Thyroid gland (tissue), 4 donors: ENCODE data around the gene COG6.

Experiments used
- CTCF ChIP-seq, 6 experiments: fragments of 200-600 bp in 3 of 6; fragments of 450-650 bp in 3 of 6; sonication (generic) in 3 of 6; IDR thresholded peaks; one replicate each; pipeline ENCODE4 v1.5.1; 2016 to 2019; ENCODE audit warnings: antibody characterized with exemption in 6 of 6, mild to moderate bottlenecking in 2 of 6, inconsistent platforms in 1 of 6, moderate library complexity in 1 of 6
- POLR2A ChIP-seq, 2 donors: fragments of 450-650 bp; IDR thresholded peaks; one replicate each; pipeline ENCODE4 v1.6.1; 2017; ENCODE audit warnings: antibody characterized with exemption in 2 of 2, mild to moderate bottlenecking in 2 of 2, moderate library complexity in 1 of 2

- TF ChIP-seq CTCF (IDR thresholded peaks at IDR 0.05) (no peak), POLR2A (IDR thresholded peaks at IDR 0.05) (no peak)
These were observed 8.0 kb downstream of the COG6 start for GRCh38 chr13:39663508-39663907.
